Uterus (tissue), 2 donors: ENCODE data around the gene ABCA13.

Experiments used
- POLR2A ChIP-seq, 2 donors: fragments of 450-650 bp; IDR thresholded peaks; one replicate each; pipeline ENCODE4 v1.6.1; 2016; ENCODE audit warnings: antibody characterized with exemption in 2 of 2, mild to moderate bottlenecking in 1 of 2, moderate library complexity in 1 of 2
- TF ChIP-seq, protein P1 (sequence below), 4 experiments: fragments of 200-600 bp in 2 of 4; fragments of 450-650 bp in 2 of 4; sonication (generic) in 2 of 4; IDR thresholded peaks; one replicate each; pipeline ENCODE4 v1.5.1; 2016 to 2019; ENCODE audit warnings: antibody characterized with exemption in 4 of 4, mild to moderate bottlenecking in 2 of 4, moderate library complexity in 1 of 4

DNA sequence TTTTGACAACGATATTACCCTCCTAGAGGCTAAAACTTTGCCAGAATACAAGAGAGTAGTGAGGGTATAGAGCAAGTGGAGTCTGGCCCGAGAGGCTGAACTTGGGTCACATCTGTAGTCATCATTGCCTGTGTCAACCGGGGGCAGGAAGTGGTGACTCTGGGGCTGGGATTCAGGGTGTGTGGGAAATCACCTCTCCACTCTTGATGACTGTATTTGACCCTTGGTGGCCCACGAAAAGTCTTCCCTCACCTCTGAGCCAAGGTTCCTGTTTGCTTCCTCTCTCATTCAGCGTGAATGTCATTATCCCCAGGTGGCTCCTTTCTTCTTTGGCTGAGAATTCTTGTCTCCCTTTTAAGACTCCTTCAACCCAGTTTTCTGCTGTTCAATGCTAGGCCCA, 240.4 kb downstream of the ABCA13 start:
- TF ChIP-seq, protein P1, sequence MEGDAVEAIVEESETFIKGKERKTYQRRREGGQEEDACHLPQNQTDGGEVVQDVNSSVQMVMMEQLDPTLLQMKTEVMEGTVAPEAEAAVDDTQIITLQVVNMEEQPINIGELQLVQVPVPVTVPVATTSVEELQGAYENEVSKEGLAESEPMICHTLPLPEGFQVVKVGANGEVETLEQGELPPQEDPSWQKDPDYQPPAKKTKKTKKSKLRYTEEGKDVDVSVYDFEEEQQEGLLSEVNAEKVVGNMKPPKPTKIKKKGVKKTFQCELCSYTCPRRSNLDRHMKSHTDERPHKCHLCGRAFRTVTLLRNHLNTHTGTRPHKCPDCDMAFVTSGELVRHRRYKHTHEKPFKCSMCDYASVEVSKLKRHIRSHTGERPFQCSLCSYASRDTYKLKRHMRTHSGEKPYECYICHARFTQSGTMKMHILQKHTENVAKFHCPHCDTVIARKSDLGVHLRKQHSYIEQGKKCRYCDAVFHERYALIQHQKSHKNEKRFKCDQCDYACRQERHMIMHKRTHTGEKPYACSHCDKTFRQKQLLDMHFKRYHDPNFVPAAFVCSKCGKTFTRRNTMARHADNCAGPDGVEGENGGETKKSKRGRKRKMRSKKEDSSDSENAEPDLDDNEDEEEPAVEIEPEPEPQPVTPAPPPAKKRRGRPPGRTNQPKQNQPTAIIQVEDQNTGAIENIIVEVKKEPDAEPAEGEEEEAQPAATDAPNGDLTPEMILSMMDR (IDR thresholded peaks at IDR 0.05): no peak
- no peak for TF ChIP-seq POLR2A (IDR thresholded peaks at IDR 0.05)
